ENCODE results near the gene PBX3.

GRCh38 chr9:125956102-125956501, 208.9 kb downstream of the PBX3 start:
- TF ChIP-seq CTCF (IDR thresholded peaks at IDR 0.05; ENCODE audit: insufficient read depth, low read length, poor library complexity, severe bottlenecking) (no peak), EZH2phosphoT487 (conservative IDR thresholded peaks at IDR 0.05; ENCODE audit: low read length) (no peak)
